AG20443 (cell line): ENCODE measurements around the gene MLC1.
"Not testable (repeated sequence)": the region's sequence is repeated elsewhere in the genome, so short reads cannot be mapped to it uniquely, and the experiment has no call there.

Experiments used
- DNase-seq: peaks from one replicate; pipeline ENCODE4 v3.0.0; 2012; ENCODE audit warnings: low spot score, mixed read lengths

Gene MLC1

GRCh38 chr22:50102946-50103345 lies 17.7 kb upstream of the MLC1 start:
- no peak for DNase-seq

DNA sequence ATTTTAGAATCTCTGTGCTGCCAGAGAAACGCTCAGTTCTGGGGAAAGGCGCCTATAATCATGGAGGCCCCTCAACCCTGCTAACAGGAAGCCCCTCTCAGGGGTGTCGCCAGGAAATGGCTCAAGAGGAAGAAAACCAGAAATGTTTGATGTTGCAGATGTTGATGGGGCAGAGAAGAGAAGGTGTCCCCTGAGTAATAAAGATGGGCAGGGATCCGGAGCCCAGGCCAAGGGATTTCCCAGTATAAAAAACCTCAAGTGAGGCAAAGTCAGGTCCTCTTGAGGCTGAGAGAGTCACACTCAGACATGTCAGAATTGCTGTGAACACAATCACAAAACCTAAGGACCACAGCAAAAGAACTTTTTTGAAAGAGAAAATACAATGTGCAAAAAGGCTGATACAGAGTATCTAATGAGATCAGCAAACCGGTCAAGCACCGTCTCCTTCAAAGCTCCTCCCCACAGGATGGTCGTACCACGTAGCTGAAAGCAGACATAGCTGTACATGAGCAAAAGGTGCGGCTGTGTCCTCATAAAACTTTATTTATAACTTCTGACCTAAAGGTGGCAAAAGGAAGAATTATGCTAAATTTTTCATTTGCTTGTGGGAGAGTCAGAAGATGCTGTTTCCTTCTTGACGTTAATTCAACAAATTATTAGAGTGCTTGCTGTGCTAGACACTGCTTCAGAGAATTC lies 16.8 kb upstream of the MLC1 start:
- no peak for DNase-seq

GRCh38 chr22:50098052-50098451 lies 12.8 kb upstream of the MLC1 start:
- no peak for DNase-seq

DNA sequence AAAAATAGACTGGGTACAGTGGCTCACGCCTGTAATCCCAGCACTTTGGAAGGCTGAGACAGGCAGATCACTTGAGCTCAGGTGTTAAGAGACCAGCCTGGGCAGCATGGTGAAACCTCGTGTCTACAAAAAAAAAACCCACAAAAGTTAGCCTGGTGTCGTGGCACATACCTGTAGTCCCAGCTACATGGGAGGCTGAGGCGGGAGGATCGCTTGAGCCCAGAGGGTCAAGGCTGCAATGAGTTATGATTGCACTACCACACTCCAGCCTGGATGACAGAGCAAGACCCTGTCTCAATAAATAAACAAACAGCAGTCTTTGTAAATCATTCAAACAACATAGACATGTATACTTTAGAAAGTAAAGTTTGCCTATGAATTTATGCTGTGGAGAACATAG lies 7.1 kb upstream of the MLC1 start:
- no peak for DNase-seq

GRCh38 chr22:50091092-50091768 lies 6.0 kb upstream of the MLC1 start:
- DNase-seq, result no peak

DNA sequence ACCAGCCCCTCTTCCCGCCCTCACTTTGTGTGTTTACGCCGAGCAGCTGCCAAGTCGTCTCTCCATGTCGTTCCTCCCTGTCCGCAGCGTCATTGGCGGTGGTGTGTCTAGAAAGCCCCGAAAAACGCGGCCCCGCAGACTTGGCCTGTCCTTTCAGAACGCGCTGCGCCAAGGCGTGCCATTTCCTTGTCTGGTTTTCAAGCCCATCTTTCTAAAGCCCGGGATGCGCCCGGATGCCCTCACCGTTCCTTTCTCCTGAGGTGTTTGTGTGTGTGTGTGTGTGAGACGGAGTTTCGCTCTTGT lies 5.1 kb upstream of the MLC1 start:
- no peak for DNase-seq

- peak; percentile 50 for DNase-seq
Observed at GRCh38 chr22:50089682-50090411, 4.6 kb upstream of the MLC1 start, which contains the start of gene MOV10L1. Gene MOV10L1 (plus strand): TSS chr22:50090006. CDS start chr22:50090089, 83 bp downstream.

DNA sequence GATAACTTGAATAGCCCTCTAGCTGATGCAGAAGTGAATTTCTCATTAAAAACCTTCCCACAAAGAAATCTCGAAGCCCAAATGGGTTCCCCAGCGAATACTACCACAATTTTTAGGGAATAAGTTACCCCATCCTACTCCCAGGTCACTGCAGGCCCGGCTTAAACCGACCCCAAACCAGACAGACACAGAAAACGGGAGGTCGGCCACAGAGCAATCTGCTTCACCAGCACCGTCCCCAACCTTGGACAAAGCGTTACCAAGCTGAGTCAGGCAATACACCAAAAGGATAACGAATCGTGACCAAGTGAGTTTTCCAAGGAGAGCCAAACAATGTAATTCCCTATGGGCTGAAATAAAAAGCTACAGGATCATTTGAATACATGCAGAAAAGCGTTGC lies 4.0 kb upstream of the MLC1 start:
- DNase-seq, result no peak

- no peak for DNase-seq
Observed at GRCh38 chr22:50088096-50088495, 2.9 kb upstream of the MLC1 start.

- DNase-seq, result no peak
Observed at GRCh38 chr22:50087646-50088045, 2.4 kb upstream of the MLC1 start.

GRCh38 chr22:50086975-50087374 lies 1.7 kb upstream of the MLC1 start:
- DNase-seq, result not testable (repeated sequence)

GRCh38 chr22:50086526-50086925 lies 1.3 kb upstream of the MLC1 start:
- DNase-seq, result peak; percentile 69

GRCh38 chr22:50084614-50085021 lies 608 bp downstream of the MLC1 start:
- DNase-seq, result no peak

DNA sequence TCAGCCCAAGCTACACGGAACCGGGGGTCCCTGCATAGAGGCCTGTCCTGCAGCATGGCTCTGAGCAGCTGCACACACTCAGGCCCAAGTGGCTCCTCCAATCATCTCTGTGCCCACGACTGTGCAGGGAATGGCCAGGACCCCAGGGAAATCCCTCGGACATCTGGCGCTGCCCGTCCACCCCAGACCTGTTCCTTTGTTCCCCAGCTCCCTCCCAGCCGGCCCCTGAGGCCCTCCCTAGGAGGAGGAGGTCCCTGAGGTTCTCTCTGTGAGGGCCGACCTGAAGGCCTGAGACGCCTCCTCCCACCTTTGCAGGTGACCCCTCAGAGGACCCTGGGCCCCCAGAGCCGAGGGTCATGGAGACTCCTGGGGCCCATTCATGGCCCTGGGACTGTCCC lies 1.1 kb downstream of the MLC1 start:
- no peak for DNase-seq

DNA sequence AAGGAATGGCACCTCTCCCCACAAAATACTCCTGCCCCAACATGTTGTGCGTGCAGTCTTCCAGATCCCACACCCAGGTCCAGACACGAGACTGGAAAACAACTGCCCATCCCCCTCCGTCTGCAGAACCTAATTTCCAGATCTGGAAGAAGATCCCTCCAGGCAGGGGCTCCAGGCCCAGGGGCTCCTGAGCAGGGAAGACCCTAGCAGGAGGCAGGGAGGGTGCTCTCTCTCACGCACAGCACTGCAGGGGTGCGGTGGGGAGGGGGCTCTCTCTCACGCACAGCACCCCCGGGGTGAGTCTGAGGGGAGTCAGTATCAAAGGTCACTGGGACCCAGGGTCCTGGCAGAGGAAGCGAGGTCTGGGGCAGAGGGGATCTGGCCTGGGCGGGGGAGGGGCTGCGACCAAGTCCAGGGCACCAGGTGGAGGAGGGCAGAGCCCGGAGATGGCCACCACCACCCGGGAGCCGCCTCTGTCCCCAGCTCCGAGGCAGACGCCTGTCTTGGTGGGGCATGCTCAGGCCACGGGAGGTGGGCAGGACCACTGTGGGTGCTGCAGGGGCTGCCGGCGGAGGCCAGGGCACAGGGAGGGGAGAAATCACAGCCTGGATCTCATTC lies 1.7 kb downstream of the MLC1 start:
- no peak for DNase-seq

DNA sequence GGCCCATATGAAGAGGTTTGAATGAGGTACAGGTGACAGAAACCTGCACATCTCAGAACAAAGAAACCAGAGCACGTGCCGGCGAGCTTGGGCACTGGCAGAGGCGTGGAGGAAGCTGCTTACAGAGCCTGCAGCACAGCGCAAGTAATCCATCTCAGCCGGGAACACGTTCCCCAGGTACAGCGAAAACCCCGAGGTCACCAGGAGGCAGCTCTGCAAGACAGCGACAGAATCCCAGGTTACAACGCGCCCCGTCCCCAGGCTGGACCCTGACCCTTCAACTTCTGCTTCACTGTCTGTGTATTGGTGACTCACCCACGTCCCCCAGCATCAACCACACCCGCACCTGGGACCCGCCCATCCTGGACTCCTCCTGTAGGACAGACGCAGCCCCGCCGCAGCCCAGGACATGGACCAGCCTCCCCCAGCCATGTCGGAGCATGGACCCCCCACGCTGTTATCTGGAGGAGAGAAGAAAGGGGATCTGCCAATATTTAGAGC lies 2.2 kb downstream of the MLC1 start:
- DNase-seq, result no peak

- DNase-seq, result peak; percentile 6
Observed at GRCh38 chr22:50082197-50082715, 3.0 kb downstream of the MLC1 start.

DNA sequence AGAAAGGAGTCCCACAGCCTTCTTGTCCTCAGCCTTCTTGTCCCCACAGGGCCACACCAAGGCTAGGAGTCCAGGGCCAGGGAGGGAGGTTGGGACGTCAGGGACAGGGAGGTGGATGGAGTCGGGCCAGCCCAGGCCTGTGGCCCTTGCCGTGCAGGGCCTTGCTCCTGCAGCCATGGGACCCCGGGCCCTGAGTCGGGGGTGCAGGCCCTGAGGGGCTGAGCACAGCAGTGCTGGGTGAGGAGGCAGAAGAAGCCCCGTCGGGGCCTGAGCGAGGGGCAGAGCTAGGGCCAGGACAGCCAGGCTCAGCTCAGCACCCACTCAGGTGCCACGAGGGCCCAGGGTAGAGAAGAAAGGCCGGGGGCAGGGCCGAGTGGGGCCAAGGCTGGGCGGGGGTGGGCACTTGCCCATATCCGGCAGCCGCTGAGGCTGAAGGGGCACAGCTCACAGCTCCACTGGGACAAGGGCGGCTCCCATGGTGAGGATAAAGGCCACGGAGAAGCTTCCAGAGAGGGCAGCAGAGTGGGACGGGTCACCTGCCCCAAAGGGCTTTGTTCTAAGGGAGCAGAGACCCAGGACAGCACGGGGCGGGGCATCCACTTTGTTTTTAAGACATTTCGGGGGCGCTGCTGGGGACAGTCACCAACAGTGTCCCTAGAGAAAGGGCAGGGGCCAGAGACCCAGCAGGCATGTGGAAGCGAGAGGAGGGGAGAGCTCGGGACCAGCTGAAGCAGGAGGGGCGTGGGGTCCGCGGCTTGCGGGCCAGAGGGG lies 3.6 kb downstream of the MLC1 start:
- DNase-seq, result peak; percentile 10

GRCh38 chr22:50080077-50080465 lies 5.2 kb downstream of the MLC1 start:
- DNase-seq, result peak; percentile 7

- DNase-seq, result no peak
Observed at GRCh38 chr22:50078761-50079160, 6.5 kb downstream of the MLC1 start.

- no peak for DNase-seq
Observed at GRCh38 chr22:50078246-50078645, 7.0 kb downstream of the MLC1 start.
